Hematopoietic multipotent progenitor cell treated with erythropoietin and hydrocortisone succinate and interleukin-3 and kit ligand, for 17 days (in vitro differentiated cells): ENCODE results near the gene CCSAP.
"Not testable (repeated sequence)": the region's sequence is repeated elsewhere in the genome, so short reads cannot be mapped to it uniquely, and the experiment has no call there.

Experiments used
- DNase-seq: peaks from one replicate; pipeline ENCODE4 v3.0.0-alpha.2; 2015; ENCODE audit warnings: low spot score

Gene CCSAP, protein sequence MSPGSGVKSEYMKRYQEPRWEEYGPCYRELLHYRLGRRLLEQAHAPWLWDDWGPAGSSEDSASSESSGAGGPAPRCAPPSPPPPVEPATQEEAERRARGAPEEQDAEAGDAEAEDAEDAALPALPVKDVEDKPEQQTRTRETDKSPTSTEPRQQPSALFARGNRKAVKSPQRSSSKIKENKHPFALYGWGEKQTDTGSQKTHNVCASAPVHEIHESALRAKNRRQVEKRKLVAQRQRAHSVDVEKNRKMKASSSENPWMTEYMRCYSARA

GRCh38 chr1:229342656-229343569, at the start of gene CCSAP:
Gene CCSAP, minus strand, starts transcription at chr1:229343047. Its CDS starts 582 bp downstream, at chr1:229342465.
- DNase-seq = no peak

DNA sequence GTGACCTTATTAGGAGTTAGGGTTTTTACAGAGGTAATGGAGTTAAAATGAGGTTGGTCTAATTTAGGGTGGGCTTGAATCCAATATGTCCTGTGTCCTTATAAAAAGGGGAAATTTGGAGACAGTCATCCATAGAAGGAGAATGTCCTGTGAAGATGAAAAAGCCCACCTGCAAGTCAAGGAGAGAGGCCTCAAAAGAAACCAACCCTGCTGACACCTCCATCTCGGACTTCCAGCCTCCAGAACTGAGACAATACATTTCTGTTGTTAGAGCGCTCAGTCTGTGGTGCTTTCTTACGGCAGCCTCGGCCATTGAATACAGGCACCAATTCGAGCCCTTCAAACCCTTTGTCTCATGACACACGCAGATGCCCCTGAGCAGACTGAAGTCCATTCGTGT, 47.3 kb upstream of the CCSAP start:
- DNase-seq = no peak

DNA sequence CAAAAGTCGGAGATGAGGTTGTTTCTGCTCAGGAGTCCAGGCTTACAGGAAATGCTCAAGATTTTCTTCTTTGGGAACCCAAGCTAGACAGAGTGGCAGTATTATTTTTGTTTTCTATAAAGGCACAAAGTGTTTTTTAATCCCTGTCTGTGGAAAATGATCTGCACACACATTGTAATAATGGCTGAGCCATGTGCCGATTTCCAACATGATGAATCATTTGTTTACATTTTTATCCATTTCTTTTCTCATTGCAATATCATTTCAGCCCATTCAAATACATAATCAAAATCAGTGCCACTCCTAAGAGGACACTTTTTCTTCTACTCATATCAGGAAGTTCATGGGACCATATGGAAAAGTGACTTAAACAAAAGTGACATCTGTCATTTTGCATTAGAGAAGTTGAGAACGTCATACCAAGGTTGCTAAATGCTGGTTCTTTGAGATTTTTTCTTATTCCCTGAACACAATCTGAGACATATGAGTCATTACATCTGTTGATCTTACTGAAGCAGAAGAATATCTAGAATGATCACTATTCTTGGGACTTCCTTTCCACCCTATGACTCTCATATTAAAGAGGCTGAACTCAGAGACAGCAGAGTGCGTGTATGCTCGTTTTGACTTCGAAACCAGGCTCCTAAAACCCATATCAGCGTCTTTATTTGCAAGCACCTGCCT, 46.2 kb upstream of the CCSAP start:
- no peak for DNase-seq

- DNase-seq = no peak
Measured at GRCh38 chr1:229385853-229386456, 43.1 kb upstream of the CCSAP start.

DNA sequence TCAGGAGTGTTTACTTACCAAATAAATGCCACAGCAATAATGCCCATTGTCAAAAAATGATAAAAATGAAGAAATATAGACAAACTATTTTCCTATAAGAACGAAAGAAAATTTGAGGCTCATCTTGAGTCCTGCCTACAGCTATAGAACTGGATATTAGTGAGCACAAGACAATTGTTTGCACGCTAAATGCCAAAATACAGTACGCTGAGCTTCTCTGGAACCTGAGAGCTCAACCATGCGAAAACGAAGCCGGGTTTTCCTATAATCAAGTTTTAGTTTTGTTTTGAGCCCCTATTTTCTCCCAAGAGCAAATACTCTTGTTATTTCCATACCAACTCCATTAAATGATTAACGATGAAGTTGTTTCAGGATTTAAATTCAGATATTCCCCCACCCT, 42.0 kb upstream of the CCSAP start:
- DNase-seq = no peak

DNA sequence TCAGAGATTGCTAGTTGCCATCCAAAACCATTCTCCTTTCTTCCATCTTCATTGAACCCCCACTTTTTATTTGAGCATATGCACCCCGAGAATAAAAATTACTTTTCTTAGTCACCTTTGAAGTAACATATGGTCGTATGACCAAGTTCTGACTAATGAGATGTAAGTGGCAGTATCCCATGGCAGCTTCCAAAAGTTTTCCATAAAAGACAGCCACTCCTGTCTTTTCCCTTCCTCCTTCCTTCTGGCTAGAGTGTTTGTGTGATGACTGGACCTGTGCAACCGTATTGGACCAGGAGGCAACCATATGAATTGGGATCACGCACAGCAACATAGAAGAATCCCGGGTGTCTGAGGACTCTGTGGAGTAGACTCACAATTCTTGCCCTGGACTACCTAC, 41.1 kb upstream of the CCSAP start:
- no peak for DNase-seq

- DNase-seq = no peak
Measured at GRCh38 chr1:229383188-229383587, 40.3 kb upstream of the CCSAP start.

DNA sequence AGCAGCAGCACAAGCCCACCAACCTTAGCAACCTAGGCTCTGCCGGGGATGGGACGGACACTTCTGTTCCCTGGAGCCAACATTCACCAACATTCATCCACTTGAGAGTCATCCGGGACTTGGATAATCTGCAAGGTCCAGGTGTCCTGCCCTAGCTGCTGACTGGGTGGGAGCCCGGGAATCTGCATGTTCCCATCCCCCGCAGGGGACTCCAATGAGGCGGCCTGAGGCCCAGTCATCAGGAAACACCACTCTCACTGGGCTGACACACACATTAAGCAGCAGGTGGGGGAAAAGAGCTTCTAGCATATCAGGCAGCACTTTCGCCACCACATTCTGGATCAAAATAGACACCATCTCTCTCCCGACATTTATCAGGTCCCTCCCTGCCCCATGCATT, 38.4 kb upstream of the CCSAP start:
- no peak for DNase-seq

GRCh38 chr1:229380536-229381160, 37.8 kb upstream of the CCSAP start:
- DNase-seq = no peak

DNA sequence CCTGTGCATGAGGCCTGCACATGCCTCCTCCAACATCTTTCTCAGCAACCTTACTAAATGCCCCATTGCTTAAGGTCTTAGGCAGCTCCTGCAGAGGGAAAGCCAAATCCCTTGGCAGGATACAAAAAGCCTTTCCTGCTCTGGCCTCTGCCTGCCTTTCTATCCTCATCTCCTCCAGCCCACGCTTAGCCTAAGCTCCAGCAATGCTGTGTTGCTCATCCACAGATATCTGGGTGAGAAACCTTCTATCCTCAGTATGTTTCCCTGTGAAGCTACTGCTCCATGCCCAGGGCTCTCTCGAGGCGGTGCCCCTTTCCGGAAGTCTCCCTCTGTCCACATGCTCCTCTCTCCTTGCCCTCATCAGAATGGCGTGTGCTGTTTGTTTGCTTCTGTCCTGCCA, 37.0 kb upstream of the CCSAP start:
- DNase-seq = no peak

GRCh38 chr1:229378586-229379367, 35.9 kb upstream of the CCSAP start:
- no peak for DNase-seq

DNA sequence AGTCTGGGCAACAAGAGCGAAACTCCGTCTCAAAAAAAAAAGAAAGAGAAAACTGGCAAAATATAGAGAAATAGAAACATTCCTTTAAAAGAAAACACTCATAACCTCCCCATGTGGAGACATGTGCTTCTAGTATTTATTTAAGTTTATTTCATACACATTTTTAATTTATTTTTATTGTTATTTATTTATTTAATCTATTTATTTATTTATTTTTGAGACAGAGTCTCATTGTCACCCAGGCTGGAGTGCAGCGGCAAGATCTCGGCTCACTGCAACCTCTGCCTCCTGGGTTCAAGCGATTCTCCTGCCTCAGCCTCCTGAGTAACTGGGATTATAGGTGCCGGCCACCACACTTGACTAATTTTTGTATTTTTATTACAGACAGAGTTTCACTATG, 35.2 kb upstream of the CCSAP start:
- DNase-seq = not testable (repeated sequence)

GRCh38 chr1:229377429-229377828, 34.6 kb upstream of the CCSAP start:
- DNase-seq = no peak

DNA sequence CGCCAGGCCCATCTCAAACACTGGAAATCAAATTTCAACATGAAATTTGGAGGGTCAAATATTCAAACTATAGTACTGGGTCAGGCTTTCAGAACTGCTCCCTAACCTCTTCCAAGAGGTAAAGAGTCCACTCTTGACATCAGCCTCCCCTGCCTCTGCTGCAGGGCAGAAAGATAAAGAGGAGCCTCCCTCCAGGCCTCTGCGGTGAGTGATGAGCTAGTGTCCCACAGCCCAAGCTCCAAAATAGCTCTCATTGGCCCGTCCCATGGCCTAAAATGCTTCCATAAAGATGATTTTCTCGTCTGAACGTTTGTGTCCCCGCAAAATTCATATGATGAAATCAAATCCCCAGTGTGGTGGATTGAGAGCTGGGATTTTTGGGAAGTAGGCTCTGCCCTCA, 33.7 kb upstream of the CCSAP start:
- DNase-seq = no peak

DNA sequence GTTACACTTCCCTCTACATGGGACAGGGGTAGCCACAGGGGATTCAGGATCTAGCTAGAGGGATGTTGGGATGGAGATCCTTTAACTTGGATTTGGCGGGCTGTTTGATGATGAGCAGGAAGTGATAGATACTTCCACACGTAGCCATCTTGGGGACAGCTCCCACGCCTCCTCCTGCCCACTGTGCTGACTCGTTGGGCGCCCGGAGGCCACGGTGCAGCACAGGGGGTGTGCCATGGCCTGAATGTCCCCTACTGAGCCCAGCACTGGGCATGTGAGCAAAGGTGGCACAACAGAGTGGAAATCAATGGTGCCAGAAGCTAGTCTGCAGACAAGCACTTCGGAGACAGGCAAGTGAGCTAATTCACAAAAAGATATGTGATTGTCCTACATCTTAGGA, 31.6 kb upstream of the CCSAP start:
- DNase-seq = no peak

- no peak for DNase-seq
Measured at GRCh38 chr1:229373395-229373794, 30.5 kb upstream of the CCSAP start.

- DNase-seq = no peak
Measured at GRCh38 chr1:229372251-229372650, 29.4 kb upstream of the CCSAP start.

DNA sequence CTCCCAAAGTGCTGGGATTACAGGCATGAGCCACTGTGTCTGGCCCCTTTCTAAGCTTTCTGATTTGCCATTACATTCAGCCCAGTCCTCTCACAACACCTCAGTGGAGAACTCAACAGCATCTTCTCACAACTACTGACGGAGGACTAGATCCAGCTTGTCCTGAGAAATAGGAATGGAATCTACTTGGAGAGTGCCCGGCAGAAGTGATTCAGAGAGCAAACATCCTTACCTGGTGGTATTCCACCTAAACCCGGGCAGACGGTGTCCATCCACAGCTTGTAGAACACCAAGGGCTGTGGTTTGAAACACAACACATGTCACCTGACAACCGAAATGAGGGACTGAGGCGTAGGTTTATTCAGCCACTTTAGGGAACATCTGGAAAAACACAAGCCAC, 28.8 kb upstream of the CCSAP start:
- no peak for DNase-seq

DNA sequence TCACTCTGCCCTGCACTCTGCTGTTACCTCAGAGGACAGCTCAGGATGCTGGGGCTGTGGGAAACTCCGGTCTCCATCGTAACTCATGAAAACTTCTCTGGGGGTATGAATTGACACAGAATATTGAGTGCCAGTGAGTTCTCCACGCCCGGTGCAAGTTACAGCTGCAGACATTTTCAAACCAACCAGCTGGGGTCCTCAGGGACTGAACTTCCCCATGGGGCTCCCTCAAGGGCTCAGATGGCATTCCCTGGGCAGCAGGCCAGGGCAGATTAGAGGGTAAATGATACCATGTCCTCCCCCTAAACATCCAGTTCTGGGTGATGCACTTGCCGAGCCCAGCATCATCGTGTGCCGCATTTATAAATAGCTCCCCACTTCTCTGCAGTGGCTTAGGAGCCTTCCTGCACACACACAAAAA, 27.8 kb upstream of the CCSAP start:
- DNase-seq = no peak

- no peak for DNase-seq
Measured at GRCh38 chr1:229368347-229368746, 25.5 kb upstream of the CCSAP start.

- DNase-seq = no peak
Measured at GRCh38 chr1:229365569-229365968, 22.7 kb upstream of the CCSAP start.
